GM23338 (cell line): ENCODE data around the gene RBCK1. TPM values are rescaled to one million over a fixed set of nuclear protein-coding genes. Genes with fewer than 3 reads are reported as not detected.

ENCODE experiments used
- ATAC-seq: fragments of 200-7000 bp; cut with Tn5 transposase; 3 replicates; pipeline ENCODE4 v1.9.1; 2020
- DNase-seq: peaks from one replicate; pipeline ENCODE4 v3.0.0-alpha.2; 2015; ENCODE audit warnings: low spot score
- H2AFZ ChIP-seq: fragments of 200-600 bp; sonication (generic); 2 replicates; pipeline ENCODE4 v1.8.0; 2016; ENCODE audit warnings: antibody characterized with exemption, mild to moderate bottlenecking, moderate library complexity
- H3F3A ChIP-seq: fragments of 200-600 bp; sonication (generic); replicated peaks from 2 replicates; pipeline ENCODE4 v1.8.0; 2017; ENCODE audit warnings: antibody characterized with exemption, mixed run types, low read depth
- H3K27ac ChIP-seq: fragments of 200-600 bp; sonication (generic); 2 replicates; pipeline ENCODE4 v1.6.1; 2016; ENCODE audit warnings: low read depth
- H3K27me3 ChIP-seq: fragments of 200-600 bp; sonication (generic); 2 replicates; pipeline ENCODE4 v1.8.0; 2016; ENCODE audit warnings: mild to moderate bottlenecking, mixed run types, moderate library complexity; ENCODE audit not compliant: insufficient read depth
- H3K36me3 ChIP-seq: fragments of 200-600 bp; sonication (generic); 2 replicates; pipeline ENCODE4 v1.8.0; 2016; ENCODE audit warnings: mild to moderate bottlenecking; ENCODE audit not compliant: insufficient read depth
- H3K4me1 ChIP-seq: fragments of 200-600 bp; sonication (generic); 2 replicates; pipeline ENCODE4 v1.8.0; 2016; ENCODE audit warnings: mild to moderate bottlenecking, moderate library complexity; ENCODE audit not compliant: insufficient read depth
- H3K4me2 ChIP-seq: fragments of 200-600 bp; sonication (generic); 2 replicates; pipeline ENCODE4 v1.7.1; 2017; ENCODE audit warnings: mixed run types
- H3K4me3 ChIP-seq: fragments of 200-600 bp; sonication (generic); 2 replicates; pipeline ENCODE4 v1.6.1; 2016; ENCODE audit warnings: mixed run types
- H3K79me2 ChIP-seq: fragments of 200-600 bp; sonication (generic); replicated peaks from 2 replicates; pipeline ENCODE4 v1.8.0; 2017; ENCODE audit warnings: mild to moderate bottlenecking; ENCODE audit not compliant: insufficient read depth
- H3K9me2 ChIP-seq: fragments of 200-600 bp; sonication (generic); 2 replicates; pipeline ENCODE4 v1.8.0; 2017; ENCODE audit not compliant: insufficient read depth
- H4K20me1 ChIP-seq: fragments of 200-600 bp; sonication (generic); replicated peaks from 2 replicates; pipeline ENCODE4 v1.8.0; 2017; ENCODE audit warnings: mild to moderate bottlenecking; ENCODE audit not compliant: insufficient read depth
- H3K27ac Mint-ChIP-seq: 2 replicates; pipeline ENCODE4 v1.8.0; 2020; ENCODE audit warnings: inconsistent platforms, mild to moderate bottlenecking, moderate library complexity, mixed read lengths
- H3K27me3 Mint-ChIP-seq: 3 replicates; pipeline ENCODE4 v1.8.0; 2022; ENCODE audit warnings: low read depth, mild to moderate bottlenecking, moderate library complexity, mixed read lengths, inconsistent platforms; ENCODE audit not compliant: insufficient read depth, poor library complexity
- H3K36me3 Mint-ChIP-seq: 3 replicates; pipeline ENCODE4 v1.8.0; 2021; ENCODE audit warnings: low read depth, mild to moderate bottlenecking, inconsistent platforms, moderate library complexity, mixed read lengths
- H3K4me1 Mint-ChIP-seq: 3 replicates; pipeline ENCODE4 v1.8.0; 2020; ENCODE audit warnings: mild to moderate bottlenecking, inconsistent platforms, mixed read lengths
- H3K4me3 Mint-ChIP-seq: 3 replicates; pipeline ENCODE4 v1.8.0; 2021; ENCODE audit warnings: moderate library complexity, mild to moderate bottlenecking, inconsistent platforms, mixed read lengths
- H3K9me3 Mint-ChIP-seq: 3 replicates; pipeline ENCODE4 v1.8.0; 2020; ENCODE audit warnings: moderate library complexity, mild to moderate bottlenecking, inconsistent platforms, mixed read lengths
- CREB1 ChIP-seq: fragments of 250-450 bp; sonication (Bioruptor Pico); IDR thresholded peaks from 2 replicates; pipeline ENCODE4 v1.5.0; 2020; ENCODE audit warnings: low read depth, mild to moderate bottlenecking, moderate library complexity
- CTCF ChIP-seq, 2 experiments: fragments of 200-600 bp in 1 of 2; sonication (generic) in 1 of 2; conservative IDR thresholded peaks; 2 replicates each; pipeline versions ENCODE4 v1.5.1 to v1.6.1; 2016 to 2017; ENCODE audit warnings: antibody characterized with exemption in 2 of 2, low read depth in 2 of 2, mild to moderate bottlenecking in 2 of 2, moderate library complexity in 1 of 2
- ETS1 ChIP-seq: IDR thresholded peaks from 2 replicates; pipeline ENCODE4 v1.6.1; 2016; ENCODE audit warnings: antibody characterized with exemption
- EZH2phosphoT487 ChIP-seq: fragments of 200-600 bp; sonication (generic); IDR thresholded peaks from one replicate; pipeline ENCODE4 v1.8.1; 2018; ENCODE audit warnings: antibody characterized with exemption; ENCODE audit not compliant: unreplicated experiment
- JUNB ChIP-seq: IDR thresholded peaks from one replicate; pipeline ENCODE4 v1.6.1; 2016; ENCODE audit warnings: antibody characterized with exemption; ENCODE audit not compliant: unreplicated experiment
- NANOG ChIP-seq: IDR thresholded peaks from 2 replicates; pipeline ENCODE4 v1.6.1; 2016; ENCODE audit warnings: antibody characterized with exemption, borderline replicate concordance
- POLR2AphosphoS5 ChIP-seq: IDR thresholded peaks from 2 replicates; pipeline ENCODE4 v1.6.1; 2016; ENCODE audit warnings: antibody characterized with exemption, low read depth
- REST ChIP-seq: IDR thresholded peaks from one replicate; pipeline ENCODE4 v1.6.1; 2018; ENCODE audit warnings: antibody characterized with exemption; ENCODE audit not compliant: unreplicated experiment
- STAT1 ChIP-seq: IDR thresholded peaks from one replicate; pipeline ENCODE4 v1.6.1; 2016; ENCODE audit warnings: antibody characterized with exemption; ENCODE audit not compliant: unreplicated experiment
- ZNF114 ChIP-seq: fragments of 250-450 bp; sonication (Bioruptor Pico); IDR thresholded peaks from 2 replicates; pipeline ENCODE4 v1.5.0; 2020; ENCODE audit warnings: mild to moderate bottlenecking, moderate library complexity
- ZNF331 ChIP-seq: fragments of 250-450 bp; sonication (Bioruptor Pico); IDR thresholded peaks from 2 replicates; pipeline ENCODE4 v1.5.0; 2020; ENCODE audit warnings: low read depth, mild to moderate bottlenecking, moderate library complexity
- ZNF462 ChIP-seq: fragments of 250-450 bp; sonication (Bioruptor Pico); IDR thresholded peaks from 2 replicates; pipeline ENCODE4 v1.5.0; 2020; ENCODE audit warnings: mild to moderate bottlenecking, moderate library complexity
- polyA plus RNA-seq: library from polyadenylated mRNA; unstranded; fragments of >200 nt; fragmentation: Nextera tagmentation; extraction: Ambion mirVana; gene quantifications from 2 replicates; pipeline ENCODE4 v1.2.1, GENCODE V29; 2016
- total RNA-seq: library from RNA; depleted of rRNA; stranded (reverse); fragments of >200 nt; shearing (Covaris generic); gene quantifications from 2 replicates; pipeline ENCODE4 v1.2.3, GENCODE V29; 2014

RBCK1 gene
- total and polyA plus RNA-seq, 2 experiments from 2014 or later = 52.6 to 56.8 TPM

- Histone ChIP-seq H3K4me1 (peaks cover 12% of the 10 kb centered on the region), H3K4me3 (no peak overlapping the region), H3K27me3 (no peaks in the 10 kb centered on the region), H3K27ac (no peak overlapping the region), H3K79me2 (no peaks in the 10 kb centered on the region), H2AFZ (no peak overlapping the region), H3F3A (peaks cover 5% of the 10 kb centered on the region; the same call in 1 of the 2 replicates), H4K20me1 (no peaks in the 10 kb centered on the region), H3K4me2 (no peak overlapping the region), H3K9me2 (no peaks in the 10 kb centered on the region), H3K36me3 (no peaks in the 10 kb centered on the region)
- TF ChIP-seq ETS1 = no peak
- TF ChIP-seq REST = no peak
- no peak for TF ChIP-seq ZNF114 (CRISPR knock-in tag)
- TF ChIP-seq POLR2AphosphoS5 = no peak
- no peak for TF ChIP-seq ZNF462 (CRISPR knock-in tag)
- no peak for TF ChIP-seq STAT1
- TF ChIP-seq NANOG = no peak
- no peak for TF ChIP-seq ZNF331 (CRISPR knock-in tag)
- no peak for TF ChIP-seq CTCF (conservative IDR thresholded peaks at IDR 0.05; ENCODE audit: low read depth in 2 of 2)
- no peak for TF ChIP-seq EZH2phosphoT487
- no peak for TF ChIP-seq CREB1 (CRISPR knock-in tag)
- no peak for TF ChIP-seq JUNB
- no peak overlapping the region for H3K4me3 Mint-ChIP-seq
- H3K36me3 Mint-ChIP-seq = peaks cover 6% of the 10 kb centered on the region; the same call in 1 of the 3 replicates
- peaks cover 5% of the 10 kb centered on the region for H3K9me3 Mint-ChIP-seq
- DNase-seq (no peak), ATAC-seq (no peak)
- peaks cover 26% of the 10 kb centered on the region for H3K4me1 Mint-ChIP-seq
- peaks cover 10% of the 10 kb centered on the region for H3K27me3 Mint-ChIP-seq
- H3K27ac Mint-ChIP-seq = no peak overlapping the region
Measured at GRCh38 chr20:402898-403581, 5.1 kb upstream of the RBCK1 start.
